H1 (cell line): ENCODE results near the gene GLRX5. TPM values are rescaled to one million over a fixed set of nuclear protein-coding genes. Genes with fewer than 3 reads are reported as not detected.

ENCODE experiments used
- CTCF ChIA-PET: fragments of 300-600 bp; sonication (Branson Sonifier 250); formaldehyde crosslinking; loops from one replicate; lab custom pipeline; 2021; ENCODE audit not compliant: partially characterized antibody; lab: Charles Lee
- POLR2A ChIA-PET: fragments of 300-600 bp; sonication (Branson Sonifier 250); formaldehyde crosslinking; loops from one replicate; lab custom pipeline; 2021; ENCODE audit warnings: inconsistent platforms; ENCODE audit not compliant: partially characterized antibody; lab: Charles Lee
- DNase-seq, 2 experiments: peaks; one replicate each; pipeline versions ENCODE4 v3.0.0 to v3.0.0-alpha.2; 2010 to 2022; ENCODE audit warnings: low spot score in 2 of 2, low read depth in 1 of 2, mixed read lengths in 1 of 2
- FAIRE-seq: peaks from 2 replicates; lab custom pipeline; 2011; peaks lifted over from hg19 to GRCh38; lab: Jason Lieb, UNC
- H2AFZ ChIP-seq: 2 replicates; pipeline ENCODE4 v1.8.1; 2012; ENCODE audit warnings: low read length, inconsistent platforms
- H2AK5ac ChIP-seq: 2 replicates; pipeline ENCODE4 v1.6.1; 2013; ENCODE audit warnings: low read depth, low read length
- H2BK120ac ChIP-seq: replicated peaks from 2 replicates; pipeline ENCODE3; 2013; ENCODE audit warnings: low read depth, low read length, inconsistent platforms
- H2BK12ac ChIP-seq: 2 replicates; pipeline ENCODE4 v1.6.1; 2013; ENCODE audit warnings: low read depth, low read length
- H2BK15ac ChIP-seq: 2 replicates; pipeline ENCODE4 v1.6.1; 2013; ENCODE audit warnings: low read length
- H2BK20ac ChIP-seq: 2 replicates; pipeline ENCODE4 v1.6.1; 2013; ENCODE audit warnings: low read length
- H2BK5ac ChIP-seq: 2 replicates; pipeline ENCODE4 v1.6.1; 2013; ENCODE audit warnings: low read depth, low read length
- H3K14ac ChIP-seq: 2 replicates; pipeline ENCODE4 v1.6.1; 2013; ENCODE audit warnings: inconsistent platforms; ENCODE audit not compliant: insufficient read length
- H3K18ac ChIP-seq: 2 replicates; pipeline ENCODE4 v1.6.1; 2013; ENCODE audit warnings: low read length; ENCODE audit errors: extremely low read depth
- H3K23ac ChIP-seq: 2 replicates; pipeline ENCODE4 v1.6.1; 2013; ENCODE audit warnings: inconsistent platforms; ENCODE audit not compliant: insufficient read length
- H3K23me2 ChIP-seq: 2 replicates; pipeline ENCODE4 v1.6.1; 2013; ENCODE audit warnings: low read depth, low read length
- H3K27ac ChIP-seq: 2 replicates; pipeline ENCODE4 v1.6.1; 2011; ENCODE audit warnings: low read depth, low read length, inconsistent platforms
- H3K27me3 ChIP-seq, 4 experiments: replicated peaks in 1 of 4; 1 replicate in 1 of 4; 2 replicates in 3 of 4; pipeline versions ENCODE4 v1.6.1 to v1.8.1; 2011 to 2013; ENCODE audit warnings: low read length in 3 of 4, mild to moderate bottlenecking in 3 of 4, inconsistent platforms in 2 of 4, mixed read lengths in 2 of 4, moderate library complexity in 1 of 4; ENCODE audit not compliant: control insufficient read depth in 3 of 4, insufficient read depth in 3 of 4; ENCODE audit errors: extremely low read depth in 1 of 4
- H3K36me3 ChIP-seq, 4 experiments: 2 replicates each; pipeline versions ENCODE4 v1.6.1 to v1.8.1; 2011 to 2013; ENCODE audit warnings: mild to moderate bottlenecking in 4 of 4, low read length in 3 of 4, moderate library complexity in 2 of 4, control low read depth in 1 of 4, inconsistent platforms in 1 of 4; ENCODE audit not compliant: insufficient read depth in 4 of 4, control insufficient read depth in 2 of 4
- H3K4ac ChIP-seq: replicated peaks from 2 replicates; pipeline ENCODE3; 2013; ENCODE audit warnings: low read length, low read depth, mixed read lengths, inconsistent platforms; ENCODE audit not compliant: insufficient read length
- H3K4me1 ChIP-seq, 4 experiments: replicated peaks in 1 of 4; 1 replicate in 1 of 4; 2 replicates in 3 of 4; pipeline versions ENCODE4 v1.6.1 to v1.8.1; 2011 to 2013; ENCODE audit warnings: low read length in 3 of 4, inconsistent platforms in 2 of 4, mixed read lengths in 1 of 4; ENCODE audit not compliant: insufficient read depth in 4 of 4, control insufficient read depth in 3 of 4
- H3K4me2 ChIP-seq, 2 experiments: 2 replicates each; pipeline versions ENCODE4 v1.6.1 to v1.8.1; 2011 to 2013; ENCODE audit warnings: low read depth in 2 of 2, low read length in 2 of 2, control low read depth in 1 of 2, inconsistent platforms in 1 of 2, mild to moderate bottlenecking in 1 of 2; ENCODE audit not compliant: insufficient read depth in 1 of 2
- H3K4me3 ChIP-seq, 4 experiments: fragments of 200-600, 300-600 bp in 1 of 4; sonication (generic), shearing (Covaris generic), sonication (Bioruptor Twin) in 1 of 4; 2 replicates each; pipeline versions ENCODE4 v1.5.1 to v1.8.1; 2011 to 2016; ENCODE audit warnings: low read length in 4 of 4, low read depth in 3 of 4, control low read depth in 2 of 4, inconsistent platforms in 2 of 4, mild to moderate bottlenecking in 2 of 4, mixed read lengths in 1 of 4, moderate library complexity in 1 of 4; ENCODE audit not compliant: insufficient read depth in 2 of 4; ENCODE audit errors: extremely low read depth in 1 of 4
- H3K56ac ChIP-seq: replicated peaks from 2 replicates; pipeline ENCODE3; 2013; ENCODE audit warnings: low read depth, mild to moderate bottlenecking, mixed read lengths, low read length, inconsistent platforms; ENCODE audit not compliant: insufficient read length
- H3K79me1 ChIP-seq: 2 replicates; pipeline ENCODE4 v1.6.1; 2013; ENCODE audit warnings: low read depth, low read length, control low read depth
- H3K79me2 ChIP-seq, 2 experiments: 2 replicates each; pipeline versions ENCODE4 v1.6.1 to v1.8.1; 2012 to 2013; ENCODE audit warnings: low read length in 2 of 2, mild to moderate bottlenecking in 2 of 2, inconsistent platforms in 1 of 2; ENCODE audit not compliant: insufficient read depth in 2 of 2, control insufficient read depth in 1 of 2
- H3K9ac ChIP-seq, 4 experiments: replicated peaks in 1 of 4; 1 replicate in 1 of 4; 2 replicates in 3 of 4; pipeline versions ENCODE4 v1.6.1 to v1.8.1; 2011 to 2013; ENCODE audit warnings: low read depth in 3 of 4, low read length in 3 of 4, control low read depth in 2 of 4, mild to moderate bottlenecking in 2 of 4, moderate library complexity in 2 of 4, inconsistent platforms in 1 of 4; ENCODE audit errors: extremely low read depth in 1 of 4
- H3K9me3 ChIP-seq, 2 experiments: 2 replicates each; pipeline versions ENCODE4 v1.6.1 to v1.8.1; 2012 to 2013; ENCODE audit warnings: mild to moderate bottlenecking in 2 of 2, moderate library complexity in 2 of 2, control low read depth in 1 of 2, inconsistent platforms in 1 of 2, low read depth in 1 of 2, low read length in 1 of 2, mixed read lengths in 1 of 2; ENCODE audit not compliant: insufficient read depth in 2 of 2
- H4K20me1 ChIP-seq, 2 experiments: replicated peaks in 1 of 2; 2 replicates each; pipeline versions ENCODE3 to v1.8.1; 2011 to 2013; ENCODE audit warnings: inconsistent platforms in 2 of 2, low read length in 2 of 2, mild to moderate bottlenecking in 1 of 2; ENCODE audit not compliant: insufficient read depth in 2 of 2, control insufficient read depth in 1 of 2
- H4K5ac ChIP-seq: 2 replicates; pipeline ENCODE4 v1.6.1; 2013; ENCODE audit warnings: low read length, low read depth, mixed read lengths, inconsistent platforms; ENCODE audit not compliant: insufficient read length
- H4K8ac ChIP-seq: 2 replicates; pipeline ENCODE4 v1.8.0; 2013; ENCODE audit warnings: mild to moderate bottlenecking, moderate library complexity, low read length, inconsistent platforms; ENCODE audit not compliant: insufficient read depth; ENCODE audit errors: extremely low read depth
- H4K91ac ChIP-seq: replicated peaks from 2 replicates; pipeline ENCODE3; 2013; ENCODE audit warnings: low read length, mixed read lengths, inconsistent platforms; ENCODE audit not compliant: insufficient read length
- HDAC2 ChIP-seq, 2 experiments: fragments of 300-600 bp in 1 of 2; sonication (generic) in 1 of 2; IDR thresholded peaks; 2 replicates each; pipeline ENCODE4 v1.6.1; 2011 to 2012; ENCODE audit warnings: low read depth in 2 of 2, low read length in 2 of 2, mild to moderate bottlenecking in 2 of 2, moderate library complexity in 2 of 2, borderline replicate concordance in 1 of 2, inconsistent platforms in 1 of 2
- KDM1A ChIP-seq: fragments of 200-600, 300-600 bp; sonication (generic); IDR thresholded peaks from 2 replicates; pipeline ENCODE4 v1.7.1; 2016; ENCODE audit warnings: mild to moderate bottlenecking, low read length, borderline replicate concordance
- WGBS, 2 experiments: shearing (Covaris generic) in 1 of 2; methylation state at CpG; one replicate each; pipeline versions ENCODE4 v1.1.6 to v1.1.7; 2013 to 2015; ENCODE audit warnings: low lambda C conversion rate in 2 of 2, mixed read lengths in 2 of 2, inconsistent platforms in 1 of 2, low coverage in 1 of 2, missing lambda C conversion rate in 1 of 2; ENCODE audit not compliant: insufficient replicate concordance in 2 of 2, insufficient coverage in 1 of 2, insufficient read length in 1 of 2; ENCODE audit errors: extremely low coverage in 1 of 2, missing lambda C conversion rate in 1 of 2; 5-methylcytosine and 5-hydroxymethylcytosine counted together
- polyA plus RNA-seq, 7 experiments: library from polyadenylated mRNA; depleted of rRNA in 3 of 7; stranded (reverse) in 5 of 7; unstranded in 2 of 7; fragments of >200 nt in 5 of 7; fragments of 200-250 nt in 2 of 7; gene quantifications; 1 replicate in 5 of 7; 2 replicates in 1 of 7; 4 replicates in 1 of 7; pipeline versions ENCODE4 v1.2.1 to v1.2.3, GENCODE V29; 2011 to 2013; ENCODE audit warnings: missing spikeins in 2 of 7, mixed read lengths in 2 of 7
- total RNA-seq: library from RNA; stranded (reverse); fragmentation: NEBNext Ultra II Directional; extraction: Animal tissue kit (Norgen Biotek cat#: 25700); gene quantifications from 2 replicates; pipeline ENCODE4 v1.2.1, GENCODE V29; 2021

GLRX5 gene
- total and polyA plus RNA-seq, 2 of the 8 experiments (the other 6 are each of a cell fraction or from before 2014, with no cell fraction given) = 70.1 to 88.8 TPM

DNA sequence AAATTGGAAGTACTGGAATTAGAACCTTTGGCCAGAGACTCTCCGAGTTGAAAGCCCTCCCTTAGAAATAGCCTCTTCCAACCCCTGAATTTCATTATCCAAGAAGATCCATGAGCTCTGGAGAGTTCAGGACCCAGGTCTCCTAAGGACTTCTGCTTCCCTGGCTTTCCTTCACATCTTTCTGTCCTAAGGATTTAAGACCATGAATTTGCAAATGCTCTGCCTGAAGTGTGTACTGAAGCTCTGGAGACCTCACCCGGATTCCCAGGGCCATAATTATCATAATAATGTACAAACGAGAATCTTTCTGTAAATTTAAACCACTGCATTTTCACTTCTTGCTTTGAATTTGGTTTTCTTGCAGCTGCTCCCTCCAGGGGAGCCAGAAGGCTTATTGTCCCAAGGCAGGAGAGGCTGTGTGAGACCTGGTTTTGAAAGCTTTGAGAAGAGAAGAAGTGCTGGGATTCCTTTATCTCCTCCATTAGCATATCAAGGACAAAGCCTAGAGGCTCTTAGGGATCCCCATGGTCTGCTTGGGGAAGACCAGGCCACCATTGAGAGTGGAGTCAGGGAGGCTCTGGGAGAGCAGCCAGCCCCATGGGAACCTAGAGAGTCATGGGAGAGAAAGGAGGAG lies 41.1 kb downstream of the GLRX5 start:
- H3K14ac ChIP-seq = no peak overlapping the region
- H4K5ac ChIP-seq = no peak overlapping the region
- H3K9me3 ChIP-seq = no peaks in the 10 kb centered on the region
- H2BK120ac ChIP-seq = no peak overlapping the region
- H3K79me1 ChIP-seq = no peaks in the 10 kb centered on the region
- no peak overlapping the region for H4K91ac ChIP-seq
- H3K23me2 ChIP-seq = no peaks in the 10 kb centered on the region
- H3K23ac ChIP-seq = no peak overlapping the region
- no peaks in the 10 kb centered on the region for H3K79me2 ChIP-seq
- H3K18ac ChIP-seq = no peak overlapping the region
- no peak overlapping the region for H2AFZ ChIP-seq
- no peaks in the 10 kb centered on the region for H4K20me1 ChIP-seq
- FAIRE-seq (peak; percentile 50), DNase-seq (no peak)
- H3K27ac ChIP-seq = no peak overlapping the region
- no peak overlapping the region for H2BK15ac ChIP-seq
- POLR2A ChIA-PET = no interaction called here
- H3K4me2 ChIP-seq = peak overlapping the region in 1 of 2 experiments; percentile 43; a peak in 1 of 4 replicates
- WGBS, 2 experiments = 35% methylated on average over 3 of the region's 3 CpGs; no CpG with 5 or more reads in 1 of the 2 experiments
- H3K4me1 ChIP-seq = peaks cover 0 to 6% (median 2%) of the 10 kb centered on the region in 4 experiments; a peak in 6 of 7 replicates
- no peaks in the 10 kb centered on the region for H3K36me3 ChIP-seq
- H2BK12ac ChIP-seq = peak overlapping the region; percentile 56; the same call in 1 of the 2 replicates
- no peak overlapping the region for H2BK20ac ChIP-seq
- H3K4me3 ChIP-seq = no peak overlapping the region; a peak in 1 of 8 replicates
- H4K8ac ChIP-seq = no peak overlapping the region
- H2BK5ac ChIP-seq = peak overlapping the region; percentile 83; the same call in 1 of the 2 replicates
- H3K9ac ChIP-seq = no peak overlapping the region
- no peak overlapping the region for H3K4ac ChIP-seq
- H2AK5ac ChIP-seq = no peak overlapping the region
- CTCF ChIA-PET = interaction anchor here (0.5 to 1.9 kb wide), 11 partner anchors 8 to 577 kb away, joined by 3 to 19 read pairs (median 4); partner anchors contain the start of gene TCL1B
- H3K56ac ChIP-seq = no peak overlapping the region
- H3K27me3 ChIP-seq = peaks cover 0 to 6% (median 4%) of the 10 kb centered on the region in 4 experiments; a peak in 4 of 7 replicates
- TF ChIP-seq HDAC2 (IDR thresholded peaks at IDR 0.05; ENCODE audit: borderline replicate concordance in 1 of 2, low read depth in 2 of 2, low read length in 2 of 2) = peak; percentile 9 to 79; a peak in 1 of 4 replicates
- peak; percentile 56; the same call in 1 of the 2 replicates for TF ChIP-seq KDM1A
